AG04450 (cell line): ENCODE results near the gene NACC1. TPM values are rescaled to one million over a fixed set of nuclear protein-coding genes. Genes with fewer than 3 reads are reported as not detected.

ENCODE experiments used
- CTCF ChIA-PET: fragments of 300-600, 350-600 bp; formaldehyde crosslinking; extraction: SDS; loops from one replicate; lab custom pipeline; 2022; ENCODE audit warnings: antibody characterized with exemption, inconsistent platforms; lab: Charles Lee
- POLR2A ChIA-PET: fragments of 350-600 bp; formaldehyde crosslinking; extraction: SDS; loops from one replicate; lab custom pipeline; 2021; ENCODE audit warnings: antibody characterized with exemption, inconsistent platforms; lab: Yijun Ruan, JAX
- DNase-seq: peaks from one replicate; pipeline ENCODE4 v3.0.0-alpha.2; 2011; ENCODE audit warnings: low read depth, low spot score
- H3K27ac ChIP-seq: one replicate; pipeline ENCODE4 v1.5.1; 2012; ENCODE audit warnings: low read depth, low read length, control low read depth
- H3K27me3 ChIP-seq: one replicate; pipeline ENCODE4 v1.6.0; 2012; ENCODE audit warnings: low read length; ENCODE audit not compliant: control insufficient read depth, insufficient read depth
- H3K4me3 ChIP-seq: 2 replicates; pipeline ENCODE4 v1.5.1; 2011; ENCODE audit warnings: mild to moderate bottlenecking, low read depth, low read length, control low read depth
- H3K9me3 ChIP-seq: 2 replicates; pipeline ENCODE4 v1.5.1; 2012; ENCODE audit warnings: low read length; ENCODE audit not compliant: control insufficient read depth, insufficient read depth
- CTCF ChIP-seq: IDR thresholded peaks from 2 replicates; pipeline ENCODE4 v1.5.1; 2011; ENCODE audit warnings: low read depth, low read length, control low read depth, inconsistent platforms
- polyA plus RNA-seq: library from polyadenylated mRNA; depleted of rRNA; stranded (reverse); fragments of >200 nt; gene quantifications from 2 replicates; pipeline ENCODE4 v1.2.3, GENCODE V29; 2011

Gene NACC1
- polyA plus RNA-seq, 1 experiment, result 43.4 TPM

GRCh38 chr19:13149628-13150186 is 31.6 kb downstream of the NACC1 start:
- no peaks in the 10 kb centered on the region for H3K27me3 ChIP-seq
- H3K27ac ChIP-seq, result peak overlapping the region; percentile 94
- ChIA-PET CTCF (interaction anchor here (1.2 to 1.7 kb wide), 4 partner anchors 22 to 184 kb away, joined by 3 to 8 read pairs (median 4); no protein-coding TSS in a partner anchor), POLR2A (interaction anchor here (0.5 to 2.5 kb wide), 7 partner anchors 12 to 184 kb away, joined by 3 to 16 read pairs (median 3); partner anchors contain the start of gene NACC1)
- peaks cover 6% of the 10 kb centered on the region; the same call in 1 of the 2 replicates for H3K9me3 ChIP-seq
- no peak for DNase-seq
- peak overlapping the region; percentile 87 for H3K4me3 ChIP-seq
- TF ChIP-seq CTCF, result no peak

- Histone ChIP-seq H3K27ac (peak within 1 kb of the TSS; percentile 94), H3K4me3 (peak within 1 kb of the TSS; percentile 87), H3K27me3 (no peaks in the 10 kb centered on the region), H3K9me3 (peaks cover 6% of the 10 kb centered on the region; the same call in 1 of the 2 replicates)
- peak; percentile 67 for TF ChIP-seq CTCF
- ChIA-PET CTCF (interaction anchor here (1.2 to 1.7 kb wide), 4 partner anchors 23 to 185 kb away, joined by 3 to 8 read pairs (median 4); no protein-coding TSS in a partner anchor), POLR2A (interaction anchor here (0.5 to 2.5 kb wide), 6 partner anchors 11 to 185 kb away, joined by 3 to 16 read pairs (median 3); partner anchors contain the start of gene NACC1)
- peak; percentile 86 for DNase-seq
Observed at GRCh38 chr19:13150187-13150930, 32.3 kb downstream of the NACC1 start, which contains the start of the genes IER2 and STX10. IER2 (plus strand) TSS chr19:13150411; CDS start chr19:13153187, 2,776 bp downstream. STX10 (minus strand) TSS chr19:13150375; CDS start chr19:13150173, 202 bp downstream.

- H3K27ac ChIP-seq, result peak overlapping the region; percentile 94
- CTCF ChIA-PET, result interaction anchor here (0.6 to 1.7 kb wide), 3 partner anchors 24 to 174 kb away, joined by 4 to 7 read pairs (median 5); no protein-coding TSS in a partner anchor
- H3K9me3 ChIP-seq, result peaks cover 6% of the 10 kb centered on the region; the same call in 1 of the 2 replicates
- no peak for DNase-seq
- H3K4me3 ChIP-seq, result peak overlapping the region; percentile 87
- no peaks in the 10 kb centered on the region for H3K27me3 ChIP-seq
- no peak for TF ChIP-seq CTCF
- POLR2A ChIA-PET, result interaction anchor here (2.5 kb wide), 1 partner anchor 32 kb away, joined by 16 read pairs; the partner anchor contains the start of gene NACC1
Observed at GRCh38 chr19:13150931-13151604, 33.0 kb downstream of the NACC1 start.

GRCh38 chr19:13151605-13152355 is 33.7 kb downstream of the NACC1 start:
- ChIA-PET CTCF (interaction anchor here (0.9 to 1.6 kb wide), 4 partner anchors 58 to 186 kb away, joined by 3 to 7 read pairs (median 4); no protein-coding TSS in a partner anchor), POLR2A (interaction anchor here (0.5 to 2.2 kb wide), 11 partner anchors 8 to 187 kb away, joined by 3 to 34 read pairs (median 4); partner anchors contain the start of genes DAND5 and NACC1)
- Histone ChIP-seq H3K27ac (peak overlapping the region; percentile 96), H3K4me3 (peak overlapping the region; percentile 97), H3K27me3 (no peaks in the 10 kb centered on the region), H3K9me3 (peaks cover 6% of the 10 kb centered on the region; the same call in 1 of the 2 replicates)
- peak; percentile 30; the same call in 1 of the 2 replicates for TF ChIP-seq CTCF
- DNase-seq, result peak; percentile 94
